C4-2B (cell line): Measurements from ENCODE around the gene TFG.

Experiments used
- H3K27ac ChIP-seq: fragments of 450-650 bp; 2 replicates; pipeline ENCODE4 v1.5.1; 2017
- ZFX ChIP-seq: fragments of 450-650 bp; IDR thresholded peaks from 2 replicates; pipeline ENCODE4 v1.6.1; 2017
- TF ChIP-seq, protein P1 (sequence below): fragments of 450-650 bp; conservative IDR thresholded peaks from 2 replicates; pipeline ENCODE4 v1.5.1; 2017; ENCODE audit warnings: mild to moderate bottlenecking

TFG gene

DNA sequence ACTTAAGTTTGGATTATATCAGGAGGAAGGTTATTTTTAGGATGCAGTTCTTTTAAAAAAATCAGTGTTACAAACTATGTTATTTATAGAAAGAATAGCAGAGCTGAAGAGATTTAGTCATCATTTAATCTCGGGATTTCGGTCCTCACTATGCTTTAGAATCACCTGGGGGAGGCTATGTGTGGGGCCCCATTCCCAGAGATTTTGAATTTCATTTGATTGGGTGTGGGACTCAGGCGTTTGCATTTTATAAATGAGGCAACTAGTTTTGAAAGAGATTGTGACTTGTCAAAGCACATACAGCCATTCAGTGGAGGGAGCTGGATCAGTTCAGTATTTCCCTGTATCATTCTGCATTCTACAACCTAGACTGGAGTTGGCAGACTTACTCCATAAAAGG lies 36.8 kb downstream of the TFG start:
- no peak overlapping the region for H3K27ac ChIP-seq
- TF ChIP-seq, protein P1, sequence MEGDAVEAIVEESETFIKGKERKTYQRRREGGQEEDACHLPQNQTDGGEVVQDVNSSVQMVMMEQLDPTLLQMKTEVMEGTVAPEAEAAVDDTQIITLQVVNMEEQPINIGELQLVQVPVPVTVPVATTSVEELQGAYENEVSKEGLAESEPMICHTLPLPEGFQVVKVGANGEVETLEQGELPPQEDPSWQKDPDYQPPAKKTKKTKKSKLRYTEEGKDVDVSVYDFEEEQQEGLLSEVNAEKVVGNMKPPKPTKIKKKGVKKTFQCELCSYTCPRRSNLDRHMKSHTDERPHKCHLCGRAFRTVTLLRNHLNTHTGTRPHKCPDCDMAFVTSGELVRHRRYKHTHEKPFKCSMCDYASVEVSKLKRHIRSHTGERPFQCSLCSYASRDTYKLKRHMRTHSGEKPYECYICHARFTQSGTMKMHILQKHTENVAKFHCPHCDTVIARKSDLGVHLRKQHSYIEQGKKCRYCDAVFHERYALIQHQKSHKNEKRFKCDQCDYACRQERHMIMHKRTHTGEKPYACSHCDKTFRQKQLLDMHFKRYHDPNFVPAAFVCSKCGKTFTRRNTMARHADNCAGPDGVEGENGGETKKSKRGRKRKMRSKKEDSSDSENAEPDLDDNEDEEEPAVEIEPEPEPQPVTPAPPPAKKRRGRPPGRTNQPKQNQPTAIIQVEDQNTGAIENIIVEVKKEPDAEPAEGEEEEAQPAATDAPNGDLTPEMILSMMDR = no peak
- TF ChIP-seq ZFX = no peak

DNA sequence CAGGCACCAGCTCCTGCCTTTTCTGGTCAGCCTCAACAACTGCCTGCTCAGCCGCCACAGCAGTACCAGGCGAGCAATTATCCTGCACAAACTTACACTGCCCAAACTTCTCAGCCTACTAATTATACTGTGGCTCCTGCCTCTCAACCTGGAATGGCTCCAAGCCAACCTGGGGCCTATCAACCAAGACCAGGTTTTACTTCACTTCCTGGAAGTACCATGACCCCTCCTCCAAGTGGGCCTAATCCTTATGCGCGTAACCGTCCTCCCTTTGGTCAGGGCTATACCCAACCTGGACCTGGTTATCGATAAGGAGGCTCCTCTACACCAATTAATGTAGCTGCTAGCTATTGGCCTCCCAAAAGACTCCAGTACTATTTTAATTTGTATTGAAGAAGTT lies 38.9 kb downstream of the TFG start:
- H3K27ac ChIP-seq = no peak overlapping the region
- TF ChIP-seq, protein P1 = no peak
- no peak for TF ChIP-seq ZFX

GRCh38 chr3:100748967-100749366 lies 39.7 kb downstream of the TFG start:
- no peak overlapping the region for H3K27ac ChIP-seq
- TF ChIP-seq, protein P1 = no peak
- no peak for TF ChIP-seq ZFX

GRCh38 chr3:100753846-100754245 lies 44.6 kb downstream of the TFG start:
- no peak for TF ChIP-seq ZFX
- H3K27ac ChIP-seq = no peak overlapping the region

DNA sequence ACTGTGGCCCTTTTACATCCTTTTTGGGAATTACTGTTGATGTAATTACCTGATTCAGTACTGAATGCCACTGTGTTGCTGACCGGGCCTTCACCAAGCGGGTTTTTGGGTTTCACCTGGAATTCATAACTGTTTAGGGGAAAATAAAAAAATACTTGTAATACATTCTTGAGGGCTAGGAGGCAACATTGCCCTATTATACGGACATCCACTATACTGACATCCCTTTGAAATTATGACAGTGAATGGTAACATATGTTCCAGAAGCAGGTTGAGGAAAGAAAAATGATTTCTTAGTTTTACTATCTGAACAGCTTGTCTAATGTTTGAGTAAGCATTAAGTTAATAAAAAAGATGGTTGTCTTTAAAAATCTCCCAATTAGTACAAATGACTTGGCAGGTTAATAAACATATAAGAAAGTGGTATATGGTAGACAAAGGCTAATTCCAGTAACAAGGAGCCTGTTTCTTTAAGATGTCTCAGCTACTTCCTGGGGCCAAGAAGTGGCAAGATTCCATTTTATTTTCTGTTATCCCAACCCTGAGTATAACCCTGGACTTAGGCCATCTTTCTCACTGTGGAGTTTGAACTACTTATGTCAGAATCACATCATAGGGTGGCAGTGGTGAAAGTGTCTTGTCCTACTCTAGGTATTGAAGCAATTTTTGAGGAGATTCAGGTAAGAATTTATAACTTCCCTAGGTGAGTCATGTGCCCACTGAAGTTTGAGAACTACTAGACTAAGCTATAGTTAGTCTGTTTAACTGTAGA lies 45.5 kb downstream of the TFG start:
- no peak for TF ChIP-seq ZFX
- TF ChIP-seq, protein P1 = no peak
- no peak overlapping the region for H3K27ac ChIP-seq

GRCh38 chr3:100756441-100756840 lies 47.1 kb downstream of the TFG start:
- TF ChIP-seq, protein P1 = no peak
- no peak for TF ChIP-seq ZFX
- no peak overlapping the region for H3K27ac ChIP-seq

DNA sequence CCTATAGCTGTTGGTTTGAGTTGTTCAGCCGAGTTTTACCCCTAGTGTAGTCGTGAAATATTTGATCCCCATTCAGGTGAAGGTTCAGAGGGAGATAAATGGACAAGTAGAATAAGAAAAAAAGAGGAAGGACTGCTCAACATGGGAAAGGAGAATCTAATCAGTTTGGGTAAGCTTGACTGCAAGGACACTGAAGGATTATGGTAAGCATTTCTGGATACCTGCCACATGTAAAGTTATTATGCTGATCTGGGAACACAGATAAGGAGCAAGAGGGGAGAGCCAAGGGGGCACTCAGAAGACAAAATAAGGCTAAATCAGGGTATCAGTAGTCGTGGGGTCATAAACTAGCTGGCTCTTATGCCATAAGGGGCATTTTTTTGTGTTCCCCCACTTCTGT lies 49.9 kb downstream of the TFG start:
- H3K27ac ChIP-seq = no peak overlapping the region
- TF ChIP-seq, protein P1 = no peak
- TF ChIP-seq ZFX = no peak

- no peak overlapping the region for H3K27ac ChIP-seq
- TF ChIP-seq, protein P1 = no peak
- TF ChIP-seq ZFX = no peak
These were observed 50.7 kb downstream of the TFG start for GRCh38 chr3:100759950-100760349.
